Right forelimb (tissue), 1 donor: ENCODE results near the gene PRXL2B.
"Not testable (repeated sequence)": the region's sequence is repeated elsewhere in the genome, so short reads cannot be mapped to it uniquely, and the experiment has no call there.

Source experiments
- DNase-seq: peaks from one replicate; pipeline ENCODE4 v3.0.0-alpha.2; 2018

Gene PRXL2B

DNA sequence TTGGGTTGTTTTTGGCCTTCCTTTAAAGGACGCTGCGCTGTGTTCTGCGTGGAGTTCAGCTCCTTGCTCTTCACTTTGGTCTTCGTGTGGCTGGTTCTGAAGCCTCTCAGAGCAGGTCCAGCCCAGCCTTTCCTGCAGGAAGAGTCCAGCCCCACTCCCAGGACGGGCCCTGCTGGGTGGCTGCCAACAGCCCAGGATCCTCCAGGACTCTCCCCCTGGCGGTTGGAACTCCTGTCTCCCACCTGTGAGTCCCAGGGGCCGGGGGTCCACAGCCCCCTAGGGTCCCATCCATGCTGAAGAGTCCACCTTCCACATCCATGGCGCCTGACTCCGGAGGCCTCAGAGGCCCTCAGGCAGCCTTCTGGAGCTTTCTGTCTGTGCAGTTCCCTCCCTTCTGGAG, 35.0 kb upstream of the PRXL2B start:
- not testable (repeated sequence) for DNase-seq

DNA sequence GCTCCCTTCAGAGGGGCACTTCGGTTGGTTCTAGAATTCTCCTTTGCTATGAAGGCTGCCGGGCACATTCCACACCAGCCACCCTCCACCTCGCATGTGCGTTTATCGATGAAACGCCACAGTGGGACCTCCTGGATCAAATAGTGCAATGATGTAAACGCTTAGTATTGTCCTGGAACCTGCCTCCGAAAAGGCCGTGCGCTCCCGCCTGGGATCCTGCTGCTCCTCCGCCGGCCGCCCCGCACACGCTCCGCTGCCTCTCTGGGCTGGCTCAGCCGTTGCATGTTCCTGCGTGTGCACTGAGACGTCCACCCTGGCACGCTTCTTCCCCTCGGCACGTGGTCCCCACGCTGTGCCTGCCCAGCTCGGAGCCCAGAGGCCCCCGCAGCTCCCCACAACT, 34.4 kb upstream of the PRXL2B start:
- DNase-seq, result no peak

DNA sequence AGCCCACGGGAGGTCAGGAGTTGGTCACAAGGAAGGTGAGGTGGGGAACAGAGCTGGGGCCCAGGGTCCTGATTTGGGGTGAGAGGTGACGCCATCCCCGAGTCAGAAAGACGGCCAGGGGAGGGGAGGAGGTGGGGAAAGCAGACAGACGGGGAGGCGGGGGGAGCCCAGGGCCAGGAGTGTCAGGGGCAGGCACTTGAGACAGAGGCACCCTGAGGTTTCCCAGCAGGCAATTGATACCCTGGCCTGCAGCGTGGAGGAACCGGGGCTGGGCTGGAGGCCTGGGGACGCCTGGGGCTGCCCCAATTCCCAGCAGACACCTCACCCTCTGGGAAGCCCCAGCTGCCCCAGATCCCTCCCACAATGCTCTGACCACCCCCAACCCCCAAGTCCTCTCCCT, 33.5 kb upstream of the PRXL2B start:
- not testable (repeated sequence) for DNase-seq

DNA sequence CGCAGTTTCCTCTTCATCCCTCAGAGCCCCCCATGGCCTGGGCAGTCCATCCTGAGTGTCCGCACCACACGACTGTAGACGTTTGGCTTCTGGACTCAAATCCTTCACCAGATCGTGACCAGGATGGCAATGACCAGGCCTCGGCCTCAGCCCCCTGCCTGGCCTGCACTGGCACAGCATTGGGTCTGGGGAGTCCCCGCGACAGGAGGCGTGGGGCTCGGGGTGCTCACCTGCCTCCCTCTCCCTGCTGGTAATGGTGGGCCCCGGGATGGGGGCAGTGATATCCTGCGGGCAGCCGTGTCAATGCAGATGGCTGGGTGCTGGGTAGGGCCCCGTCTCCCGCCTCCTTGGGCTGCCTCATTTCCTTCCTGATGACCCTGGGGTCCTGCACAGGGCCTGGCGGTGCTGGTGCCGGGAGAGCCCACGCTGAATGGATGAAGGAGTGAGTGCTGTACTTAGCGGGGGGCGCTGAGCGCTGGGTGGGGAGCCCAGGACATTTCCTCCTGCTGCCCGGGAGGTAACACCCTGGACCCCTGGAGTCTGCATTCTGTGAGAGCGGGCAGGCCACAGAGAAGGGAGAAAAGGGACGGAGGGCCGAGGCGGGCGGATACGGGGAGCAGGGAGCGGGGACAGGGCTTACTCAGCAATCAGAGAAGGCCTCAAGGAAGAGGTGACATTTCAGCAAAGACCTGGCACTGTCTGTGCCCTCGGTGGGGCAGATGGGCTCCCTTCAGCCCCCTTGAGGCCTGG, 32.5 kb upstream of the PRXL2B start:
- DNase-seq, result no peak

DNA sequence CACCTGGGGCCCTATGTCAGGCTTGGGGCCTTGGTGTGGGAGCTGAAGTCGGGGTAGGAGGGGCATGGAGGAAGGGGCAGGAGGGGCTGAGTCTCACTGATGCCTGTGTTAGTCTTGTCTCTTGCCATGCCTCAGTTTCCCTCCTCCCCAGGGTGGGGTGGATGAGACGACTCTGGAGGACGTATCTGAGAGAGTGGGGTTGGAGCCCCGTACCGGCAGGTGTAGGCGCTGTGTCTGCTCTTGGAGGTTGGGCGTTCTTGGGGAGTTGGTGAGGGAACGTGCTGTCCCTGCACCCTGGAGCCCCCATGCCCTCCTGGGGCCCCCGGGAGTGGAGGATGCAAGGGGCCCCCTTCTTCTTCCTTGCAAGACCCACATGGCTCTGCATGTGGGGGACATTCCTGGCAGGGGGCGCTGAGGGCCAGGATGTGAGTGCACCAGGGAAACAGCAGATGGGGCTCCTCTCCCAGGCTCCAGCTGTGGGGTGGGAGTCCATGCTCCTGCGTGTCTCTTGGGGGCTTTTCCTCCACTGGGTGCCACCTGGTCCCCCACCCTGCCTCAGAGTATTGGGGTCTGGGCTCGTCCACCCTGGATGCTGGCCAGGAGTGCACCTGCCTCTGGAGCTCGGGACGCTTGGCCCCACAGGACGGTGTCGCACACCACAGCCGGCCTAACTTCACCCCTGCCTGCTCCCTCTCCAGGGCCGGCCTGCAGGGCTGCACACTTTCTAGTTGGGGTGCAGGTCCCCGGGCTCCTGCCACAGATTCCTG, 31.8 kb upstream of the PRXL2B start:
- DNase-seq, result no peak

DNA sequence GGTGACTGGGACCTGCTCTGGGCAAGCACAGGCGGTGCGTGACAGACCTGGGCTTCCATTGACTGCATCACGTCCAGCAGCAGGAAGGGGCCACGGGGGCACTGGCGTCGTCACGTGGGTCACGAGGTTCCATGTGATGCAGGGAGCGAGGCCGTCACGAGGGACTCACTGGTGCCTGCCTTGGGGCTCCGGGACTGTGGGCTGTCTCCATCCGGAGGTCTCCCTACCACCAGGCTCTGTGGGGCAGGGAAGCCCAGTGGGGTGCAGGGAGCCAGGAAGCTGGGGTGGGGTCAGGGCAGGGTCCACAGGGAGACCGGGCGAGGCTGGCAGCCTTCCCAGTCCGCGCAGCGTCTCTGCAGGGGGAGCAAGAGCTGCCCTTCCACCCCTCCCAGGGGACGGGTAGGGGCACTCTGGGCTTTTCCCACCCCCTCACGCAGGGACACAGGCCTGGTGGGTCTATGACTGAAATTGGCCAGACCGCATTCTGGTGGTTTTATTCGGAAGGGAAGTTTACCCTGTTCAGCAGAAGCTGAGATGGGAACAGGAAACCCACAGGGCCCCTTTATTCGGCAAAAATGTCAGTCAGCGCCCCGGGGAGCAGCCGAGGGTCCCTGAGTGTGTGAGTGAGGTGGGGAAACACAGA, 30.8 kb upstream of the PRXL2B start:
- no peak for DNase-seq

DNA sequence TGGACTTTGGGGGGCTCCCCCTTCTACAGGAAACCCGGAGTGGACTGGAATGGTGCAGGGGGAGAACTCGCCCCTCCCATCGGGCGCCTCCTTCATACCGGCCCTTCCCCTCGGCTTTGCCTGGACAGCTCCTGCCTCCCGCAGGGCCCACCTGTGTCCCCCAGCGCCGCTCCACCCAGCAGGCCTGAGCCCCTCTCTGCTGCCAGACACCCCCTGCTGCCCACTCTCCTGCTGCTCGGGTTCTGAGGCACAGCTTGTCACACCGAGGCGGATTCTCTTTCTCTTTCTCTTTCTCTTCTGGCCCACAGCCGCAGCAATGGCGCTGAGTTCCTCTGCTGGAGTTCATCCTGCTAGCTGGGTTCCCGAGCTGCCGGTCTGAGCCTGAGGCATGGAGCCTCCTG, 30.3 kb upstream of the PRXL2B start, which contains the start of gene TNFRSF14:
TNFRSF14 (plus strand) TSS at position 95 of the 401 bp plus-strand sequence; CDS start at position 389, 294 bp downstream.
- DNase-seq, result peak; percentile 75

DNA sequence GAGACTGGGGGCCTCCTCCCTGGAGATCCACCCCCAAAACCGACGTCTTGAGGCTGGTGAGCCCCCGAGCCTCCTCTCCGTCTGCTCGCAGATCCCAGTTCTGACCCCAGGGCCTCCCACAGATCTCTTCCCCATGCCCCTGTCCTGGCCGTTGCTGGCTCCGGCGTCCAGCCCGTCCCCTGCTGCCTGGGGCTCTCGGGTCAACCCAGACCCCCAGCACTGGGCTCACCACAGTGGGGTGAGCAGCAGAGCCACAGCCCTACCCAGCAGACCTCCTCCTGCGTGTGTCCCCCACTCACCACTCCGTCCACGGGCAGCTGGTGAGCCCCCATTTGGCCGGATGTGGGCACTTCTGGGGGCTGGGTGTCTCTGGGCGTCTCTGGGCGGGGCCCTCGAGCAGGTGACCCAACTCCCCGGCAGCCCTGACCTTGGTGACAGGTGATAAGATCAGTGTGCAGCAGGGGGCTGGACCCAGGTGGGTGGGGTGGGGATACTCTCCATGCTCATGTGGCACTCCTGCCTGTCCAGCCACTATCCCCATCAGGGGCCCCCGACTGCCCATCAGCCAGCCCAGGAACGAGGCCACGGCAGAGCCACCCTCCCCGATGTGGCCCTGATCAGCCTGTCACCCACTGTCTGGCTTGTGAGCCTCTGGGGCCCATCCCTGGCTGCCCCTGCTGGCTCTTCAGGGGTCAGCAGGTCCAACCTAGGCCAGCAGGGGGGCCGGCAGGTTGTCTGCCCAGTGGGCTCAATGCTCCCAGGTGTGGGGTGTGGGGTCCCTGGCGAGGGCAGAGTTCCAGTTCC, 29.7 kb upstream of the PRXL2B start:
- DNase-seq, result no peak

DNA sequence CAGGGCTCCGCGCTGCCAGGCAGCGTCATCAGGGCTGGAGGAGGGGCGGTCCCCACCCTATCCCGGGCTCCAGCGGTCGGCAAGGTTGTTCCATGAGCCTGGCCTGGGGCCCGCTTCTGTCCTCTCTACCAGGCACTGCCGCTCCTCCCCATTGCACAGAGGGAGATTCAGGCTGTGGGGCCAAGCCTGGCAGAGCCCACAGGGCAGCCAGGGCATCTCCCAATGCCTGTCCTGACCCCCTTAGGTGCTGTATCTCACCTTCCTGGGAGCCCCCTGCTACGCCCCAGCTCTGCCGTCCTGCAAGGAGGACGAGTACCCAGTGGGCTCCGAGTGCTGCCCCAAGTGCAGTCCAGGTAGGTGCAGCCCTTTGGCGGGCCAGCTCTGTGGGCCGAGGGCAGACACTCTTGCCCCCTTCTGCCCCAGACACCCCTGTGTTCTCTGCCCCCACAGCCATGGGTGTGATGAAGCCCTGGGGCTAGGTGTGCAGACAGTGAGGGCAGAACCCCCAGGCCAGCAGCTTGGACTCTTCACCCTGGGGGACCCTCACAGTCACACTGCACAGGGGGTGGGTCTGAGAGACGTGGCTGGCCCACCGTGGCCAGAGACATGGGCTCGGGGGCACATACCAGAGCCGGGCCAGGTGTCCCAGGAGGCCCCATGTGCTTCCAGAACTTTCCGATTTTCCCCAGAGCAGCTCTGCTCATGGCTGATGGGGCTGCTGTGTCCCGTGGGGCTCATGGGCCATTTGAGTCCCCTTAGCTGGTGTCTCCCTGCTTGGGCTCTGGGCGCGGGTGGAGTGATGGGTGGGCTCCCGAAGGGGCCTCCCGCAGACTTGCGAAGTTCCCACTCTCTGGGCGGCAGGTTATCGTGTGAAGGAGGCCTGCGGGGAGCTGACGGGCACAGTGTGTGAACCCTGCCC, 28.8 kb upstream of the PRXL2B start:
- no peak for DNase-seq

DNA sequence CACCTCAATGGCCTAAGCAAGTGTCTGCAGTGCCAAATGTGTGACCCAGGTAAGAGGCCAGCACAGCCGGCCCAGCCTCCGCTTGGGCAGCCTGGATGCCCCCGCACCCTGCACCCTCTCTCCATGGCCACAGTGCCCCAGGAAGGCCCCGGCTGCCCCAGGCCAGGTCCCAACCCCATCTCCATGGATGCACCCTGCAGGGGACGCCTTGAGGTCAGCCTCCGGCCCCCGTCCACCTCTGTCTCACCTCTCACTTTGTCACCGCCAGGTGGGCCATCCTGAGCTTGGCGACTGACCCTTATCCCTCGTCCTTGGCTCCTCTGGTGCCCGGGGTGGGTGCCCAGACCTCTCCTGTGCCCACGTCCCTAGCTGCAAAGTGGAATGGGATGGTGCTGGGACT, 28.2 kb upstream of the PRXL2B start:
- no peak for DNase-seq

DNA sequence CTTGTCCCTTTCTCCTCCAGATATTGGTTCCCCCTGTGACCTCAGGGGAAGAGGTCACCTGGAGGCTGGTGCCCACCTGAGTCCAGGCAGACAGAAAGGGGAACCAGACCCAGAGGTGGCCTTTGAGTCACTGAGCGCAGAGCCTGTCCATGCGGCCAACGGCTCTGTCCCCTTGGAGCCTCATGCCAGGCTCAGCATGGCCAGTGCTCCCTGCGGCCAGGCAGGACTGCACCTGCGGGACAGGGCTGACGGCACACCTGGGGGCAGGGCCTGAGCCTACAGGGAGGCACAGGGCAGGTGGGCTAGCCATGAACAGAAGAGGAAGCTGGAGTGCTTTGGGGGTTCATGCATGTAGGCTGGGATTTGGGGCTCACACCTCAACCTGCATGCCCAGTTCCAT, 27.7 kb upstream of the PRXL2B start:
- DNase-seq, result no peak

DNA sequence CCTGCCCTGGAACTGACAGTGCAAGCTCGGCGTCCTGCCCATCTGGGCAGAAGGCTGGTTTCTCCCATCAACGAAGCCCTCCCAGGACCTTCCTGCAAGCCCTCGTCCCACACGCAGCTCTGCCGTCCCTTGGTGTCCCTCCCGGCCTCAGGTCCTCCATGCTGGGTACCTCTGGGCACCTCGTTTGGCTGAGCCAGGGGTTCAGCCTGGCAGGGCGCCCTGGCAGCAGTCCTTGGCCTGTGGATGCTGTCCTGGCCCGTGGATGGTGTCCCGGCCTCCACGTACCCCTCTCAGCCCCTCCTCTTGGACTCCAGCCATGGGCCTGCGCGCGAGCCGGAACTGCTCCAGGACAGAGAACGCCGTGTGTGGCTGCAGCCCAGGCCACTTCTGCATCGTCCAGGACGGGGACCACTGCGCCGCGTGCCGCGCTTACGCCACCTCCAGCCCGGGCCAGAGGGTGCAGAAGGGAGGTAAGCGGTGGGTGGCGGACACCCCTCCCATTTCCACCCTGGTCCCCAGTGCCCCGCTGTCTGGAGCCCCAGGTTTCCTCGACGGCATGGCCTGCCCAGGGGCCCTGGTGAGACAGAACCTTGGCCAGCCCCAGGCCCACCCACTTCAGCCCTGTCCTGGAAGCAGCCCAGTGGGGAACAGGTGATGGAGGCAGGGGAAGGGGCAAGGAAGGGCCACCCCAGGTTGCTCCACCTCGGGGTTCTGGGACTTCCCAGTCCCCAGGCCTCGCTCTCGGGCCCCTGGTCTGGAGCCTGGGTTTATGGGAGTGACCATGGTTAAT, 26.9 kb upstream of the PRXL2B start:
- no peak for DNase-seq

DNA sequence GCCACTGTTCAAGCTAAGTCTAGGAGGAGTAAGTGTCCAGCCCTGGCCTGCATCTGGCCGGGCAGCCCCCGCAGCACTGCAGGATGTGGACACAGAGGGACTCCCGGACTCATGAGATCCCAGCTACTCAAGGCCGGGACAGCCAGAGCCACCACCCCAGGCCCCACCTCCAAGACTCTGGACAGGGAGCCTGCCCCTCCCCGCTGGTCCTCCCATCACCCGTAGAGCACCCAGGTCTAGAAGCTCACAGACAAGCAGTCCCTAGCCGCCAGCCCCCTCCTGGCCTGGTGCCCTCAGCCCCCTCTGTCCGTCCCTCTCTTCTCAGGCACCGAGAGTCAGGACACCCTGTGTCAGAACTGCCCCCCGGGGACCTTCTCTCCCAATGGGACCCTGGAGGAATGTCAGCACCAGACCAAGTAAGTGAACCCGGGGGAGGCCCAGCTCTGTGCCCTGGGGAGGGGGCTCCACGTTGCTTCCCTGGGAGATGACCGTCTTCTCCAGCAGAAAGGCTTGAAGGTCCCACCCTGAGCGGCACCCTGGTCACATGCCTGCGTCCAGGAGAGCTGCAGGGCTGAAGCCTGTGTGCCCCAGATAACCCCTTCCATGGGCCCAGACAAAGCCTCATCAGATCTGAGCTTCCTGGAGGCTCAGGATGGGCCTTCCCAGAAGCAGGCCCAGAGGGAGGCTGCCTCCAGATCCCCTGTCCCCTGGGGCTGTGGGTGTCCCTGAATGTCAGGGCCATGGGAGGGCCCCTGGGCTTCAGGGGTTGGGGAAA, 26.1 kb upstream of the PRXL2B start:
- no peak for DNase-seq

DNA sequence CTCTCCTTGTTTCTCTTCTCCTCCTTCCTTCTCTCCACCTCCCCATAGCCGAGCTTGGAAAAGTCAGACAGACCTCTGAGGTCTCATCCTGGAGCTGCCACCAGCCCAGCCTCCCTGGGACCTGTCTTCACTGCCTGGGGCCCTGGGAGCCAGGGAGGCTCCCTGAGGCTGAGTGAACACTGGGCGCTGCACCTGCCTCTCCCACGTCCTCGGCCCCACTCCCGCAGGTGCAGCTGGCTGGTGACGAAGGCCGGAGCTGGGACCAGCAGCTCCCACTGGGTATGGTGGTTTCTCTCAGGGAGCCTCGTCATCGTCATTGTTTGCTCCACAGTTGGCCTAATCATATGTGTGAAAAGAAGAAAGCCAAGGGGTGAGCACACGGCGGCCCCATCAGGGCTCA, 25.1 kb upstream of the PRXL2B start:
- no peak for DNase-seq

DNA sequence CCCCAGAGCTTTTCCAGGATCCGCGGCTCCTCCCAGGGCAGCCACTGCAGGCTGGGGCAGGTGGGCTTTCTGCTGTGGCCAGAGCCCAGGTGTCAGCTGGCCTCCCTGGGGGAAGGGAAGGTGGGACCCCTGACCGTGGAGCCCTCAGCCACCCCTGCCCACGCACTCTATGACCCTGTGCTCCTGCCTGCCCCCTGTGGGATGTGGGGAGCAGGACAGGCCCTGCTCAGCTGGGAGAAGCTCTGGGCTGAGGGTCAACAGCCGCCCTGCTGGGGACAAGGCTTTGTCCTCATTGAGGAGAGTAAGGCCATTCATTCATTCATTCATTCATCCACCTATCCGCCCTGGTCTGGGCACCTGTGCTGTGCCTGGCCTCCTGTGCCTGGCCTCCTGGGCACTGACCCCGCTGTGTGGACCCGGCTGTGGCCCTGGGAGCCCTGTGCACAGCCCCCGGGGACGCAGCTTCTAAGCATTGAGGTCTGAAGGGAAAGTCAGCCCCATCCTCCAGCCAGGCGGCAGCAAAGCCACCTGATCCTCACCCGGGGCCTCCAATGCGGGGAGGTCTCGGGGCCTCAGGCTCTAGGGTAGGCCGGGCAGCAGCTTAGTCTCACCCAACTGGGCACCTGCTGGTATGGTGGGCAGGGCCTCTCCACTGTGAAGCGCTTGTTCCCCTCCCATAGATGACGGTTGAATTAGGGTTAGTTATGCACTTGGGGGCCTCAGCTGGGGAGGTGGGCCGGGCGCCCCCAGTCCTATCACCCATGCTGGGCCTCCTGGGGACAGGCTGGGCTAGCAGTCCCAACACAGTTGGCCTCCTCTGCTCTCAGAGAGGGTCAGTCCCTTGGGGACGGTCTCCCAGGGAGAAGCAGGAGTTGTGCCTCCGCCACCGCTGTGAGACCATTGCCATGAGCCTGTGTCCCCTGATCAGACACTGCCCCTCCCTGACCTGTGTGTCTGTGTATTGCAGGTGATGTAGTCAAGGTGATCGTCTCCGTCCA, 24.4 kb upstream of the PRXL2B start:
- DNase-seq, result no peak

DNA sequence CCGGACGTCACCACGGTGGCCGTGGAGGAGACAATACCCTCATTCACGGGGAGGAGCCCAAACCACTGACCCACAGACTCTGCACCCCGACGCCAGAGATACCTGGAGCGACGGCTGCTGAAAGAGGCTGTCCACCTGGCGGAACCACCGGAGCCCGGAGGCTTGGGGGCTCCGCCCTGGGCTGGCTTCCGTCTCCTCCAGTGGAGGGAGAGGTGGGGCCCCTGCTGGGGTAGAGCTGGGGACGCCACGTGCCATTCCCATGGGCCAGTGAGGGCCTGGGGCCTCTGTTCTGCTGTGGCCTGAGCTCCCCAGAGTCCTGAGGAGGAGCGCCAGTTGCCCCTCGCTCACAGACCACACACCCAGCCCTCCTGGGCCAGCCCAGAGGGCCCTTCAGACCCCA, 23.4 kb upstream of the PRXL2B start:
- DNase-seq, result no peak

DNA sequence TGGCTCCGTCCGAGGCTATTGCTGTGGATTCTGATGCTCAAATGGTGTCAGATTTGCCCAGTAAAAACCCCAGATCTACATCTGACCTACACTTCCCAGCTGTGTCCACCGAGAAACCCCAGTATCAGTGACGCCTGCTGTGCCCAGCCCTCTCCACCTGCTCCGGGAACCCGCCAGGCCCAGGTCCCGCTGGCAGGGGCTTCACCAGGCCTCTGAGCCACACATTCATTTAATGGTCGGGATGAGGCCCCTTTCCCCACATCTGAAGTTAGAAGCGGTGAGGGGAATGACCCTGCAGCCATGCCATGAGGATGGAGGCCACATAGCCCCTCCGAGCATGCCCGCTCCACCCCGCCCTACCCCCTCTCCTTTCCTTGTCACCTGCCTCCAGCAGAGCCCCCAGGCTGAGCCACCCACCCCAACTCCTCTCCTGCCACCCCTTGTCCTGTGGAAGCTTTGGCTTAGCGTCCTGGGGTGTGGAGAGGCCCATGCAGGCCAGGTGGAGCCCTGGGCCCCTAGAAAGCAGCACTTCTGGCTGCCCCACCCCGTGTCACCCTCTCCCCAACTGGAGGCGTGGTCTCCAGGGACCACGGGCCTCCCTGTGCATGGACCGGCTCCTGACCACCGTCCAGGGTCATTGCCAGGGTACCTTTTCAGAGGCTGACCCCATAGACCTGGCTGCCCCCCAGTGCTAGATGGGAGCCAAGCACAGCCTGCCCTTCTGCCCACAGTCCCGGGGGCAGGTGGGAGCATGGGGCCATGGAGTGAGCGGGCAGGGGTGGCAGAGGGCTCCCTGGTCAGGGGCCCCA, 22.4 kb upstream of the PRXL2B start:
- no peak for DNase-seq

DNA sequence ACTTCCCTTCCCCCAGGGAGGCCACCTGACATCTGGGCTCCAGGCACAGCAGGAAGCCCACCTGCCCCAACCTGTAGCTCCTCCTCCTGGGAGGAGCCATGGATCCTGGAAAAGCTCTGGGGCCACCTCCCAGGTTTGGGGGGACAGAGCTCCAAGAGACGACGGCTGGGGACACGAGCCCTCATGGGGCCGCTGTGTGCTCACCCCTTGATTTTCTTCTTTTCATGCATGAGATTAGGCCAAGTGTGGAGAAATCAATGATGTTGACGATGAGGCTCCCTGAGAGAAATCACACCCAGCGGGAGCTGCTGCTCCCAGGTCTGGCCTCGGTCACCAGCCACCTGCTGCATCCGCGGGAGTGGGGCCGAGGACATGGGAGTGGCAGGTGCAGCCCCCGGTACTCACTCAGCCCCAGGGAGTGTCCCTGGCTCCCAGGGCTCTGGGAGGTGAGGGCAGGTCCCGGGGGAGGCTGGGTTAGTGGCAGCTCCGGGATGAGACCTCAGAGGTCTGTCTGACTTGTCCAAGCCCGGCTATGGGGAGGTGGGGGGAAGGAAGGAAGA, 21.7 kb upstream of the PRXL2B start:
- no peak for DNase-seq
